Subcutaneous adipose tissue (tissue), 4 donors: ENCODE data around the gene GRIN2A. TPM values are rescaled to one million over a fixed set of nuclear protein-coding genes. Genes with fewer than 3 reads are reported as not detected.

Source experiments
- total RNA-seq, 4 donors: library from RNA; depleted of rRNA; stranded (reverse); fragments of >200 nt; gene quantifications; one replicate each; pipeline ENCODE4 v1.1.0, GENCODE V29; 2016
- TF ChIP-seq, protein P1 (sequence below): fragments of 450-650 bp; IDR thresholded peaks from one replicate; pipeline ENCODE4 v1.5.1; 2016; ENCODE audit warnings: low read depth, mild to moderate bottlenecking, control low read depth, antibody characterized with exemption, moderate library complexity

Gene GRIN2A
- total RNA-seq, 4 donors from 2014 or later: under 0.01 to 0.19 (median 0.17) TPM; not detected in 1

DNA sequence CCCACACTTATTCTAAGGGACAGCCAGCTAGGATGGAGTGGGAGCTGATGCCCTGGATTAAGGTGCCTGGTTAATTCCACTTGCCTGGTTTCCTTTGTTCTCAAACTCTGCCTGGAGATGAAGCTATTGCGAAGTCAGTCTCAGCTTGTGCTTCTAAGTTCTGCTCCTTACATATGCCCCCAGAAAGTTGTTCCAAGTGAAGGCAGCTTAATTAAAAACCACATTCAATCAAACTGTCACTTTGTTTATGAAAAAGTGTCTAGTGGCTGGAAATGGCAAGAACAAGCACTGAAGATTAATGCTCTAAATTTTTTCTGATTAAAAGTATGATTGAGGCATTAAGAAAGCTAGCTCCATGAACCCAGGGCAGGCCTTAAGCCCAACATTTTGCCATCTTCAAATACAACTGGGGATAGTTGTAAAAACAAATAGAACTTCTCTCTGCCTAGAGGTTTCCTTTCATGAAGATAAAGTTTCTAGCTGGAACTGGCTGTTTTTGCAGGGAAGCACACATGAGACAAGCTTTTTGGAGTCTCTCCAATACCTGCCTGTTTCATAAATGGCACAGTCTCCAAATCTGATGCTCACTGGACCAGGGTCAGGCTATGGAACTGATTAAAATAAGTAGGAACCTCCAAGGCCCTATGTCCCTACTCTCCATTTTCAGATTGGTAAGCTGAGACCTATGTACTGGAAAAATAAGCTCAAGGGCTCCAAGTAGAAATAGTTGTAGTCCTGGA is 100.9 kb downstream of the GRIN2A start:
- TF ChIP-seq, protein P1, sequence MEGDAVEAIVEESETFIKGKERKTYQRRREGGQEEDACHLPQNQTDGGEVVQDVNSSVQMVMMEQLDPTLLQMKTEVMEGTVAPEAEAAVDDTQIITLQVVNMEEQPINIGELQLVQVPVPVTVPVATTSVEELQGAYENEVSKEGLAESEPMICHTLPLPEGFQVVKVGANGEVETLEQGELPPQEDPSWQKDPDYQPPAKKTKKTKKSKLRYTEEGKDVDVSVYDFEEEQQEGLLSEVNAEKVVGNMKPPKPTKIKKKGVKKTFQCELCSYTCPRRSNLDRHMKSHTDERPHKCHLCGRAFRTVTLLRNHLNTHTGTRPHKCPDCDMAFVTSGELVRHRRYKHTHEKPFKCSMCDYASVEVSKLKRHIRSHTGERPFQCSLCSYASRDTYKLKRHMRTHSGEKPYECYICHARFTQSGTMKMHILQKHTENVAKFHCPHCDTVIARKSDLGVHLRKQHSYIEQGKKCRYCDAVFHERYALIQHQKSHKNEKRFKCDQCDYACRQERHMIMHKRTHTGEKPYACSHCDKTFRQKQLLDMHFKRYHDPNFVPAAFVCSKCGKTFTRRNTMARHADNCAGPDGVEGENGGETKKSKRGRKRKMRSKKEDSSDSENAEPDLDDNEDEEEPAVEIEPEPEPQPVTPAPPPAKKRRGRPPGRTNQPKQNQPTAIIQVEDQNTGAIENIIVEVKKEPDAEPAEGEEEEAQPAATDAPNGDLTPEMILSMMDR: no peak

DNA sequence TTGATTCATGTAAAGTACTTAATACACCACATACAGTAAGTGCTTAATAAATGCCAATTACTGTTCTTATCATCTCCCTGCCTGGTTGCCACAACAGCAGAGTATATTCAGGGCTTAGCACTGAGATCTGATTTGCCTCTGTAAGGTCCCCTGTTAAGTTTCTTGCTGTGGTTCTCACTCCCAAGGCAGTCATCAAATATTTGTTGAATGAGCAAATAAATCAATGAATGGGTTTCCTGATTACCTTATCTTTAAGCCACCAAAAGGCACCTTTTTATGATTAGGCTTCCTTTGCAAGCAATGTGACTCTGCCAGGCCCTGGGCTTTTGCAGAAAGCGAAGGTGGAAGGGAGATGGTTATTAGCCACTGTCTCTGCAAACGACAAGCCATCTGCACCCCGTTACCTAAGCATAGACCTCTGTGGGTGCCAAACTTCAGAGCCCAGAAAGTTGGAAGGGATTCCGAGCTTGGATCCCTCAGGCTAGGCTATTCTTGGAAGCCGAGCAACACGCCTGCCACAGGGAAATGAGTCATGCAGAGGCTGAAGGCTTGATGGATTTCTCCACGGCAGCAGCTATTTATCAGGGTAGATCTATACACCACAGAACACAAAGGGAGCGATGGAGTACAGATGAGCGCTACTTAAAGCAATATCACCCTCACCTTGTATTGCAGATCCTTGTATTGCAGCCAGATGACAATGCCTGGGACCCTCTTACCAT is 102.0 kb downstream of the GRIN2A start:
- TF ChIP-seq, protein P1: no peak

DNA sequence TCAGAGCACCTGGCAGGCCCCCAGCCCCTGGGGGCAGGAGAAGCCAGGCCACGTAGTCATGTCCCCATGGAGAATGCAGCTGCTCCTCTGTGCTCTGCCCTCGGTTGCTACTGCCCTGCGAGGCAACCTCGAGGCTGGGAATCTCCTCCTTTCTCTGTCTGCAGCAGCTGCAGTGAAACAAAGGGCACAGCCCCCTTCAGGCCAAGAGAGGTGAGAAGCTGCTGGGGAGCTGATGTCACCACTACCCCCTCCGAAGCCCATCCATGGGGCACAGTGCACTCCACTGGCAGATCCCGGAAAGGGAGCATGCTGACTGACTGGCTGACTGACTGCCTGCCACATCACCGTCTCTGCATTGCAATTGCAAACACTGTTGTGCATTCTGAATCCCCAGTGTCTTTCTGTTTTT is 103.7 kb downstream of the GRIN2A start:
- TF ChIP-seq, protein P1: no peak

DNA sequence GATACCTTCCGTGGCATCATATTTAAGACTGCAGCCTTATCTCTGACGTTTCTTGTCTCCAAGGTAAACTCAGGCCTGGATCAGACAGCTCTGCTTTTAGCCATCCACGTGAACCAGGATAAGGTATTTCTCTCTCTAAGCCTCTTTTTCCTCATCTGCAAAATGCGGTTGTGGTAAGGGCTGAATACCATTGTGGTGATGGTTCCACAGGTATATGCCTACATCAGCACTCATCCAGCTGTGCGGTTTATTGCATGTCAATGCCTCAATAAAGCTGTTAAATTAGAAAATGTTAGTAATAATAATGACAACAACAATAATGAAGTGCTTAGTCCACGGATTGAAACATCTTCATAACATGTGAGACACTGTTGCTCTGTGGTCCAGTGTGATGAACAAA is 104.4 kb downstream of the GRIN2A start:
- TF ChIP-seq, protein P1: no peak

DNA sequence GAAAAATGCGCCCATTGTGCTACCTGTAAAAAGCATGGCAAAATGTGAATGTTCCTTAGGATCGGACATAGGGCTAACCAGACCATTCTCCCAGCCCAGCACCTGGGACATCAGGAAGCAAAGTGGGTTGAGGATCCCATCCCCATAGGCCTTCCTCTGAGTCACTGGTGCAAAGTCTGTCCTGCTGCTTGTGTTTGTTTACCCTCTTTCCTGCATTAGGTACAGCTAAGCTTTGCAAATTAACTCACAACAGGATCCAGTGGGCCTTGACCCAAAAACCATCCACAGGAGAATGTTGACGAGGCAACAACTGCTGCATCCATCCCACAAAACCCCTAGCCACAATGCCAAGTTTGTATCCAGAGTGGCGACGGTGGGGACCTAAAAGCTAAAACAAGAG is 106.2 kb downstream of the GRIN2A start:
- TF ChIP-seq, protein P1: no peak

DNA sequence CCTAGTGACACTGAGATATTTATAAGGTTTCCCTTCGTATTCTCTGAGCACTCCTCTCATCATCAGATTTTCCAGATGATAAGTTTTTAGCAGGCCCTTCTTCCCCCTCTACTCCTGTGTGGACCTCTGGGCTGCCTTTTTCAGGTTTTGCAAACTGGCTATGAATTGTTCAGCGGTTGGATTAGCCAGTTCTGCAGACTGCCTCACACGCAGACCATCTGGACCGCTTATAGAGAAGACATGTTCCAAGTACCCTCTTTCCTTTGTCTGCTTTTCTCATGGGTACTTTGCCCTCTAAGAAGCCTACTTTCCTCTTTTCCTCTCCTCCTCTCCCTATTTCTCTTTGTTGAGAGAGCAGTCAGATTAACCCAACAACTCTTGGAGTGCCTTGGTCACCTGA is 111.6 kb downstream of the GRIN2A start:
- TF ChIP-seq, protein P1: no peak

DNA sequence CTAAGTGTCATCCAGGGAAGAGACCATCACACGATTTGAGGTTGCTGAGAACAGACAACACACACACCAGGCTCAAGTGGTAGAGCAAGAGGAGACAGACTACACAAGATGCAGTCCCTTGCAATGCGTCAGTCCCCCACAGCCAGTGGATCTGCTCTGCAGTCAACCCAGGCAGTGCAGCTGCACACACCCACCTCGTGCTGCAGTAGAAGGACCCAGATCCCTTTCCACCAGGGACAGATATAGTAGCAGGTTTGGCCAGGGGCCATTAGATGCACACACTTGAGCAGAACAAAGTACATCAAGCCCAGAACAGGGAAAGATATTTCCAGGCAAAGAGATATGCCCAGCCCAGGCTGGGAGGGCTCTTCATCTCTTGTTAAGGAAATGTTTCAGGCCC is 112.9 kb downstream of the GRIN2A start:
- TF ChIP-seq, protein P1: no peak
